GM10266 (cell line): ENCODE data around the gene TSPAN14.

Experiments used
- DNase-seq: peaks from one replicate; pipeline ENCODE4 v3.0.0; 2012; ENCODE audit errors: extremely low spot score
- CTCF ChIP-seq: IDR thresholded peaks from 2 replicates; pipeline ENCODE4 v1.5.1; 2012; ENCODE audit warnings: mild to moderate bottlenecking, low read depth; ENCODE audit not compliant: control insufficient read depth, insufficient read depth; ENCODE audit errors: missing control alignments

Gene TSPAN14

GRCh38 chr10:80457554-80458262 lies 3.6 kb downstream of the TSPAN14 start:
- no peak for DNase-seq
- TF ChIP-seq CTCF, result no peak

- DNase-seq, result no peak
- TF ChIP-seq CTCF, result no peak
These were observed 4.1 kb downstream of the TSPAN14 start for GRCh38 chr10:80458263-80458625.

- TF ChIP-seq CTCF, result no peak
- no peak for DNase-seq
These were observed 4.5 kb downstream of the TSPAN14 start for GRCh38 chr10:80458638-80459037.

GRCh38 chr10:80459047-80459865 lies 5.1 kb downstream of the TSPAN14 start:
- peak; percentile 21 for TF ChIP-seq CTCF
- DNase-seq, result peak; percentile 73

- no peak for DNase-seq
- no peak for TF ChIP-seq CTCF
These were observed 6.5 kb downstream of the TSPAN14 start for GRCh38 chr10:80460399-80461207.

GRCh38 chr10:80461208-80462183 lies 7.4 kb downstream of the TSPAN14 start:
- no peak for DNase-seq
- no peak for TF ChIP-seq CTCF
